COLO668 (cell line): Measurements from ENCODE around the gene HLA-DMA.

Experiments
- DNase-seq: peaks from one replicate; lab custom pipeline; 2025; ENCODE audit not compliant: unreplicated experiment; lab: John Stamatoyannopoulos, UW

HLA-DMA gene

DNA sequence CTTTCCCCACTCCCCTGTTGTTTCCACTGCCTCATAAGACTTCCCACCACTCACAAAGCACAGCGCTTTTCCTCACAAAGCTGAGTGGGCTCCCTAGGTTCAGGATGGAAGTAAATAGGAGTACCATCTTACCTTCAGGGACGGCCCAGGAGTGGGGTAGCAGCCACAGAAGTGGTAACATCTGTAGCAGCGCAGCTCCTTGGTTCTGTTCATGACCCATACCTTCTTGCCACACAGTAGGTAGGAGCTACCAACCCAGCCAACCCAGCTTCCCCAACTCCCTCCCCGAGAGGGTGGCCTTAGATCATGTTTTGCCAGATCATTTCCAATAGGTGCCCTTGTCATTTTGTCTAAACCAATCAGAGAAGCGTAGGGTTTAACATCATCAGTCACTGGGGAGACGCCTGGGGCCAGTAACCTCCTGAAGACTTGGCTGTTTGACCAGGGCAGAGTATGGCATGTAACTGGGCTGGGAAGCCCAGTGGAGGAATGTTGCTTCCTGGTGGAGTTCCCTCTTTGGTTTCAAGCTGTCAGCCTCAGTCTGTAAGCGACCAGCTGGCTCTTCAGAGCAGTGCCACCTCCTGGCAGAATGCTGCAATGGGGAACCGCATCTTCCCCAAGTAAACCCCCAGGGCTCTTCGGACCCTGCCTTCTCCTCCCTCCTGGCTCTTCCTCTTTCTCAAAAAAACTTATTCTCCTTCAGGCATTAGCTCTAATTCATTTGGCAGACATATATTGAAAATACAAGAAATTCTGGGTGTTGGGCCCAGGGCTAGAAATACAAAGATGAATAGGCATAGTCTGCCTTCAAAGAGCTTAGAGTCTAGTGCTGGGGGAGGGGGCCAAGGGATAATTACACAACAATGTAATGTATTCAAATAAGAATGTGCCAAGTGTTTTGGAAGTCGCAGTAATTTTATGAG is at the start of gene HLA-DMA:
Gene HLA-DMA (minus strand): TSS at position 281 of the 923 bp plus-strand sequence. CDS start 61 bp downstream, at position 220.
- peak; percentile 26 for DNase-seq

DNA sequence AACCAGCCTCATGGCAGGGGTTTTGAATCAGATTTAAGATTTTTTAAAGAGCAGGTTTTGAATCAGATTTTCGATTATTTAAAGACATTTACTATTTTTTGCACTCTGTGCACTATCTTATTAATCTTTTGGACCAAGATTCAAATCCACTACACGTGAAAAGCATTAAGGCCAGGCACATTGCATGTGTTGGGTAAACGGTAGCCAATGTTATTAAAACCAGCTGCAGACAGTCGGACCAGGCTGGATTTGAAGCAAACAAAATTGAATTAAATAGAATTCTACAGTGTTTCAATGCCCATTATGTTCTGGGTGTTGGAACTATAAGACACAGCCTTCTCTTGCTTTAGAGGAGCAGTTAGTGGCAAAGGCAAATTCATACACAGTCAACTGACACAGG is 48.8 kb upstream of the HLA-DMA start:
- no peak for DNase-seq

DNA sequence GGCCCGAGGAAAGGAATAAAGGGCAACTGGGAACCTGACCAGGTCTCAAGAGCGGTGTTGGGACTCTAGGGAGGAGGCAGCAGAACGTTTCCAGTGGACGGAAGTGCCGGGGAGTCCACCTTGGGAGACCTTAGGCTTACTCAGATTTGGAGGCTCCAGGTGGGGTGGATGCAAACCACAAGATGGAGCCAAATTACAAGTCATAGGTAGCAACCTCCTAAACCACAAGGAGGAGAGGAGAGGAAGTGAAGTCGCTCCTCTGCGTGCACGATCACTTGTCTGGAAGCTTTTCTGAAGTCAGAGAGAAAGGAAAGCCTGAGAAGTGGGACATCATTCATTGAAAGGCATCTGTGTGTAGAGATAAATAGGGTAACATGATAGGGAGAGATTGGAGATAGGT is 47.2 kb upstream of the HLA-DMA start:
- DNase-seq, result no peak

DNA sequence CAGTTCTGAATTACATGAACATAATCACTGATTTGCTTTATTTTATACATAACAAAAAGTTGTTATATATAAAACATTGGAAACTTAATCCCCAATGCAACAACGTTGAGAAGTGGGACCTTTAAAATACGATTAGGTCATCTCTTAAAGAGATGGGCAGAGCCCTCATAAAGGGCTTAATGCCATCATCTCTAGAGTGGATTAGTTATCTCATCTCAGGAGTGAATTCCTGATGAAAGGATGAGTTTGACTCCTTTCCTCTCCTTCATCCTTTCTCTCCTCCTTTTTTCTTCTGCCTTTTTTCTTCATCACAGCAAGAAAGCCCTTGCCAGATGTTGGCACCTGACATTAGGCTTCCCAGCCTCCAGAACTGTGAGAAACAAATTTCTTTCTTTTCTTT is 42.6 kb upstream of the HLA-DMA start:
- DNase-seq, result no peak

DNA sequence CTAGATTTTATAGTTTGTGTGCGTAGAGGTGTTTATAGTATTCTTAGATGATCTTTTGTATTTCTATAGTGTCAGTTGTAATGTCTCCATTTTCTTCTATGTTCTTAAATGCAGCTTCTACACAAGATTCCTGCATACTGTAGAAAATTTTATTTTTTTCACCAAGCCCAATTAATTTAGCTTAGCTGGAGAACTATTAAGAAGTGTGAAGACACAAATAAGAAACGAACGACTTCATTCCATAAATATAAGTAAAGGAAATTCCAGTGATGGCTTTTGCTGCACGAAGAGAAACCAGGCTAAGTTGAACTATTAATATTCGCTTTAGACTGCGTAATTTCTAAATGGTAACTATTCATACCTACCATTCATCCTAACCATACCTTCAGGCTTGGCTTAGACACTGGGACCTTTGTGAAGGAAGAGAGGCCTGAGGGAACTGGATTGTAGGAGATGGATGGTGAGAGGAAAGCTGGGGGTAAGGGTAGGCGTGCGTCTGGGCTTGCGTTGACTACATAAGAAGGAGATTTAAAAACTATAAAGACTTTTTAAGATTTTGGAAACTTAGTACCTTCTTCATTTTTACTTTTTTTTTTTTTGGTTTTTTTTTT is 40.6 kb upstream of the HLA-DMA start:
- no peak for DNase-seq

DNA sequence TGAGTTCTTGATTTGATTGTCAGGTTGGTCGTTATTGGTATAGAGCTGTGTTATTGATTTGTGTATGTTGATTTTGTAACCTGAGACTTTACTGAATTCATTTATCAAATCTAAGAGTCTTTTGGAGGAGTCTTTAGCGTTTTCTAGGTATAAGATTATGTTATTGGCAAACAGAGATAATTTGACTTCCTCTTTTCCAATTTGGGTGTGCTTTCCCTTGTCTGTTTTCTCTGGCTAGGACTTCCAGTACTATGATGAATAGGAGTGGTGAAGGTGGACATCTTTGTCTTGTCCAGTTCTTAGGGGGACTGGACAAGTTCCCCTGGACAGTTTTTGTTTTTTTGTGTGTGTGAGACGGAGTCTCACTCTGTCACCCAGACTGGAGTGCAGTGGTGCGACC is 39.1 kb upstream of the HLA-DMA start:
- no peak for DNase-seq

DNA sequence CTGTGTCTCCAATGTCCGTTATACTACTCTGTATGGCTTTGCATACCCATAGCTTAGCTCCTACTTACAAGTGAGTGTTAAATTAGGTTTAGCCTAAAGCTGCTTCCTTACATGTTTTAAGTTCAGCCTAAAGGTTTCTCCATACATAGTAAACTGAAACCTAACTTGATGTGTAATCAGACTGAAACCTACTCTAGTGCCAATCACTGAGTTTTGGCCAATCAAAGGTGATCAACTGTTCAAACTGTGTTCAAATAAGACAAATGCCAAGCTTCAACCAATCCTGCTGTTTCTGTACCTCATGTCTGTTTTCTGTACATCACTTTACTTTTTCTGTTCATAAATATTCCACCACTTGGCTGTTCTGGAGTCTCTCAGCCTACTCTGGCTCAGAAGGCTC is 36.5 kb upstream of the HLA-DMA start:
- DNase-seq, result no peak

DNA sequence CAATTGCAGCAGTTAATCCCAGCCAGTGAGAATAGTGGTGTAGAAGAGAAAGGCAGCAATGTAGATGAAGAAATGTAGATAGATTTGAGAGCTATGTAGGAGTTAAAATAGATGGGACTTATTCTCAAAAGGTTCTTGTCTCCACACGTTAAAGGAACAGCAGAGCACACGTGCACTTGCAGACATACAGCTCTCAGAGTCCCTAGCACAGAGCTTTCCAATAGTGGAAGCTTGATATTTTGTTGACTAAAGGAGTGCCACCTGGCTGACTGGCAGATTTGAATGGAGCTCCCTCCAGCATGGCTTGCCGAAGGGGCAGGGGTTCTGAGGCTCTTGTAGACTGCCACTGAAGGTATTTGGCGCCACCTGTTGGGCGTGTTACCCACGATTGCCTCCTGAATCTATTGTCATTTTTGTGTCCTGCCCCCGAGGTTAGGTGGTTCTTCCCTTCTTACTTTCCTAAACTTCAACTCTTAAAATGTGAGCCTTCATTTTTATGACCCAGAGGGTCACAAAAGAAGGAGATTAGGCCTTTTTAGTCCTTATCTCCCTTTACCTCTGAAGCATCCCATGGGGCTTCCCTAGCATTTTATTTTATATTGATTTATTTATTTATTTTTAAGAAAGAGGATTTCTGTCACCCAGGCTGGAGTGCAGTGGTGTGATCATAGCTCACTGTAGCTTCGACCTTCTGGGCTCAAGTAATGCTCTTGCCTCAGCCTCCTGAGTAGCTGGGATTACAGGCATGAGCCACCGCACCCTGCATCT is 31.9 kb upstream of the HLA-DMA start:
- DNase-seq, result peak; percentile 89

DNA sequence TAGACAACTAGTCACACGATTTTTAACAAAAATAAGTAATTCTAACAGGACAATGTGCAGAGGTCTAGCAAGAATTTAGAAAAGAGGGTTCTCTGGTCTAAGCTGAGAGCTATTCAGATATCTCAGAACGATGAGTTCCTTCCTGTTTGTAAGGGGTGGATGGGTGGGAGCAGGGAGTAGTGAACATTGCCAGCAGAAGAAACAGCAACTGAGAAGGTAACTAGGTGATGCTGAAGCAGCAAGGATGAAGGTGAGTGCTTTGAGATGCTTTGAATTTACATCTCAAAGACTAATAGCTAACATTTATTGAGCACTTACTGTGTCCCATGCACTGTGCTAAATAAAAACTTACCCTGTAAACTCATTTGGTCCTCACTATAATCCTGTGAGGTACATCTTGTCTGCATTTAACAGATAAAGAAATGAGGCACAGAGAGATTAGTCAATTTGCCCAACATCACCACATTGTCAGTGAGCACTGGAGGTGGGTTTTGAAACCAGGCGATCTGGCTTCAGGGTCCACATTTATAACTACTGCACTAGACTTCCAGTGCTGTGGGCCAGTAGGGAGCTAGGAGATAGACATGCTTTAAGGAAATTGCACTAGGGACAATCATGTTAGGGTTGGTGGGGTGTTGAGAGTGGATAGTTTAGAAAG is 31.2 kb upstream of the HLA-DMA start:
- no peak for DNase-seq

DNA sequence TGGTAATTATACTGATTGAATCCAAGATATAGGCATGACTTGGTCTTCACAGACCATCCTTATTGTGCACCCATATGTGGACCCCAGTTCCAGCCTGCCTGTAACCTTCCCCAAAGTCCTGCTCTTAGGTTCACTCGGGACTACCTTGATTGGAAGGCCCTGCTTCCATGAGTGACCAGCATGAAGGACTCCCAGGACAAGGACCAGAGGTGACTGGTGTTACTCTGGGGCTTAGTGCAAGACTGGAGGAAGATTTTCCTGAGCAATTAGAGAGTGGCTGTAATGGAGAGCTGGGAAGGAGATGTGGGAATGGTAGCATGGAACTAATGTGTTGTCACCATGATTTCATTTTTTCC is 30.6 kb upstream of the HLA-DMA start:
- DNase-seq, result no peak

DNA sequence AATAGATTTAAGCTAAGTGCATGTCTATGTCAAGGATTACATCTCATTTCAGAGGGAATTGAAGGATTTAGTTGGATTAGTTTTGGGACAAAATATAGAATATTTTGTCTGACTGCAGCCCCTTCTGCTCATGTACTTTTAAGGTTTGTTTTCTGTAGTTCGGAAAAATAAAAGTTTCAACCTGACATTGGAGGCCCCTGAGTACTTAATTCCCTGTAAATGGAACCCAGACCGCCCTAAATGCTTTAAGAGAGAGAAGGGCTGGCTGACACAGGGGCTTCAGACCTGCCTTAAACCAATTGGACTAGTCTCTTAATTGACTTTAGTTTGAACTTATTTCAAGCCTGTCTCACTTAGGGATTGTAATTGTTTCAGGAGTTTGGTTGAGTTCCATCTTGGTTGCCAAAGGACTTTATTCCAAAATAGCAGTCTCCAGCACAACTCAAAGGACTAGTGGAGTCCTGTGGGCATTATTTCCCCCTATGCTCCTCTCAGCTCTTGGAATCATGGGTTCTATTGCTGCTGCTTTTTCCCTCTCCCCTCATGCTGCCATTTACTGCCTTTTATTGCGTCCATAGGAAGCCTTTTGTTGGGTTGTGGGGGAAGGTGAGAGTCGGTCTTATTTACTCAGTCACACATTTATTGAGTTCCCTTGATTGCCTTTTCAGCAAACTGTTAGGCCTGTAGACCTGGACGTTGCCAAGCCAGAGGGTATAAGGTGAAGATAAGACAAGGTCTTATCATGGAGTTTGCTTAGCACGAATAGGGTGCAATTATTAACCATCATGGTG is 30.0 kb upstream of the HLA-DMA start:
- DNase-seq, result no peak

DNA sequence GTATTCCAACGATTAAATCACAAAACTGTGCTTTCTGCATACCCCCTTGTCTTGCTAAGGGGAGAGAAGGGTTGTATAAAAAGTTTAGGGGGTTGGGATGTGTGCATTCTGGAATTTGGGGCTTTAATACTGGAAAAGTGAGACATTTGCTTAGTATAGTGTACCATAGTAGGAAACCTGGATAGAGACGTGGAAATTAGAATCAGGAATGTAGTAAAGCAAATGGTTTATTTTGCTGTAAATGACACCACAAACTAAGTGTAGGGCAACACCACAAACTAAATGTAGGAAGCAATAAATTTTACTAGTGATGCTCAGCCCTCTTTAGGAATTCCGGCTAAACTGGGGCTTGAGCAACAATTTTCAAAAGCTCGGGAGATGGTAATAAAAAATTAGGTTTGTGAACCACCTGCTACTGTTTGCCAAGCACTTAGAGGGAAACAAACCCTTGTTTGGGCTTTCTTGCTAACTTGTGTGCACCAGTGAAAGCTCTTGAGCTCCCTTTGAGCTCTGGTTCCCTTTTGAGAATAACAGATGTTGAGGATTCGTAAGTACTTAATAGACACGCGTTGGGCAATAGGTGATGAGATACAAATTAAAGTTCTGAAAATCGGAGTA is 29.3 kb upstream of the HLA-DMA start:
- peak; percentile 6 for DNase-seq

DNA sequence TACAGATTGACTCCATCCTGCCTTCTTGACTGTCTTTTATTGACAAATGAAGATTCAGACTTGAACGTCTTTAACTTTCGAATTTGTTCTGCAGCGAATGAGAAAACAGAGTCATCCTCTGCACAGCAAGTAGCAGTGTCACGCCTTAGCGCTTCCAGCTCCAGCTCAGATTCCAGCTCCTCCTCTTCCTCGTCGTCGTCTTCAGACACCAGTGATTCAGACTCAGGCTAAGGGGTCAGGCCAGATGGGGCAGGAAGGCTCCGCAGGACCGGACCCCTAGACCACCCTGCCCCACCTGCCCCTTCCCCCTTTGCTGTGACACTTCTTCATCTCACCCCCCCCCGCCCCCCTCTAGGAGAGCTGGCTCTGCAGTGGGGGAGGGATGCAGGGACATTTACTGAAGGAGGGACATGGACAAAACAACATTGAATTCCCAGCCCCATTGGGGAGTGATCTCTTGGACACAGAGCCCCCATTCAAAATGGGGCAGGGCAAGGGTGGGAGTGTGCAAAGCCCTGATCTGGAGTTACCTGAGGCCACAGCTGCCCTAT is 27.7 kb upstream of the HLA-DMA start:
- DNase-seq, result no peak

DNA sequence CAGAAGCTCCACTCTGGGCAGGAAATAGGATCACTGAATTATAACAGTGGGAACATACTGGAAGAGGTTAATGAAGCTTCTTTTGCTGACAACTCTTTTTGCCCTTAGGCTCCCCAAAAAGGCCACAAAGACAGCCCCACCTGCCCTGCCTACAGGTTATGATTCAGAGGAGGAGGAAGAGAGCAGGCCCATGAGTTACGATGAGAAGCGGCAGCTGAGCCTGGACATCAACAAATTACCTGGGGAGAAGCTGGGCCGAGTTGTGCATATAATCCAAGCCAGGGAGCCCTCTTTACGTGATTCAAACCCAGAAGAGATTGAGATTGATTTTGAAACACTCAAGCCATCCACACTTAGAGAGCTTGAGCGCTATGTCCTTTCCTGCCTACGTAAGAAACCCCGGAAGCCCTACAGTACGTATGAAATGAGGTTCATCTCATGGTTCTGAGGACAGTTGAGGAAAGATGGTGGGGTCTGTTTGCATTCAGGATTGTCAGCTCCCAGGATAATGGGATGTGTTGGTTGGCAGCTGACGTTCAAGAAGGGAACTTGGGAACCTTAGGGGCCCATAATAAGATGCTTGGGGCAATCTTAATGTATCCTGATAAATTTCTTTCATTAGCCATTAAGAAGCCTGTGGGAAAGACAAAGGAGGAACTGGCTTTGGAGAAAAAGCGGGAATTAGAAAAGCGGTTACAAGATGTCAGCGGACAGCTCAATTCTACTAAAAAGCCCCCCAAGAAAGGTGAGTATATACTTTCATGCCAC is 27.0 kb upstream of the HLA-DMA start:
- no peak for DNase-seq

DNA sequence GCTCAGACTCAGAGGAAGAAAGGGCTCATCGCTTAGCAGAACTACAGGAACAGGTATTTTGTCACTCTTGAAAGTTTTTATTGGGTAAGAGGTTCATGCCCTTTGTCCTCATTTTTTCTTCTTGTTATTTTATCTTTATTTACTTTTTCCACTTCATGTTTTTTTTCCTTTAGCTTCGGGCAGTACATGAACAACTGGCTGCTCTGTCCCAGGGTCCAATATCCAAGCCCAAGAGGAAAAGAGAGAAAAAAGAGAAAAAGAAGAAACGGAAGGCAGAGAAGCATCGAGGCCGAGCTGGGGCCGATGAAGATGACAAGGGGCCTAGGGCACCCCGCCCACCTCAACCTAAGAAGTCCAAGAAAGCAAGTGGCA is 25.0 kb upstream of the HLA-DMA start:
- no peak for DNase-seq

DNA sequence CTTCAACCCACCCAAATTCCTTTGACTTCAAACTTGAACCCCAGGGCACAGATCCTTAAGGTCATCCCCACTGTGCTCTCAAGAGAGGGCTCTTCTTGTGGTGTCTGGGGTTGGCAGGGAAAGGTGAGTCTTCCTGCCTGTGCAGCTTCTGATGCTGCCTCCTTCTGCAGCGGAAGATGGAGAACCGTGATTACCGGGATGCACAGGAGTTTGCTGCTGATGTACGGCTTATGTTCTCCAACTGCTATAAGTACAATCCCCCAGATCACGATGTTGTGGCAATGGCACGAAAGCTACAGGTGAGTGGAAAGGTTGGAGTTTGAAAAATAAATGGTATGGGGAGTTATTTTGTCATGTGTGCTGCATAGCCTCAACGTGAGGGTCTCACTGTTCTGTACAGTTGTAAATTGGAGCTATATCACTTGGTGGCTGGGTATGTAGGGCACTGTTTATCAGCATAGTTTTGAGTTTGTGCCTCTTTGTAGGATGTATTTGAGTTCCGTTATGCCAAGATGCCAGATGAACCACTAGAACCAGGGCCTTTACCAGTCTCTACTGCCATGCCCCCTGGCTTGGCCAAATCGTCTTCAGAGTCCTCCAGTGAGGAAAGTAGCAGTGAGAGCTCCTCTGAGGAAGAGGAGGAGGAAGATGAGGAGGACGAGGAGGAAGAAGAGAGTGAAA is 24.5 kb upstream of the HLA-DMA start:
- DNase-seq, result no peak

DNA sequence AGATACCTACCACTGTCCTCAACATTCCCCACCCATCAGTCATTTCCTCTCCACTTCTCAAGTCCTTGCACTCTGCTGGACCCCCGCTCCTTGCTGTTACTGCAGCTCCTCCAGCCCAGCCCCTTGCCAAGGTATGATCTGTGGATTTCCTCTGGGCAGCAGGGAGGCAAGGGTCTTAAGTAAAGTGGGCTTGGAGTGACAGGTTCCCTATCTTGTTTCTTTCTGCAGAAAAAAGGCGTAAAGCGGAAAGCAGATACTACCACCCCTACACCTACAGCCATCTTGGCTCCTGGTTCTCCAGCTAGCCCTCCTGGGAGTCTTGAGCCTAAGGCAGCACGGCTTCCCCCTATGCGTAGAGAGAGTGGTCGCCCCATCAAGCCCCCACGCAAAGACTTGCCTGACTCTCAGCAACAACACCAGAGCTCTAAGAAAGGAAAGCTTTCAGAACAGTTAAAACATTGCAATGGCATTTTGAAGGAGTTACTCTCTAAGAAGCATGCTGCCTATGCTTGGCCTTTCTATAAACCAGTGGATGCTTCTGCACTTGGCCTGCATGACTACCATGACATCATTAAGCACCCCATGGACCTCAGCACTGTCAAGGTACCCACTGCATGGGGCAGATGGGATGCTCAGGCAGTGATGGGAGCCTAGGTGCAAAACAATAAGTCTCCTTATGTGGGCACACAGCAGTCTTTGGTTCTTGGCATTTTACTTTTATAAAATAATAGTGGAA is 23.6 kb upstream of the HLA-DMA start:
- no peak for DNase-seq

DNA sequence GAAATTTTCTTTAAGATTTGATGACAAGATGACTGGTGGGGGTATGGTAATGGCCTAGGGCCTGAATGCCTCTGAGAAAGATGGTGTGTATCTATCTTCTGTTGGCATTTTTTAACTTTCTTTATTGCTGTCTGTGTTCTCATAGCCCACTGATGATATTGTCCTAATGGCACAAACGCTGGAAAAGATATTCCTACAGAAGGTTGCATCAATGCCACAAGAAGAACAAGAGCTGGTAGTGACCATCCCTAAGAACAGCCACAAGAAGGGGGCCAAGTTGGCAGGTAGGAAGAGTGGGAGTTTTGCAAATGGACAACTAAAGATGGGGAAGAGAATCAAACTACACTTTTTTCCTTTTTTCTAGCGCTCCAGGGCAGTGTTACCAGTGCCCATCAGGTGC is 23.0 kb upstream of the HLA-DMA start:
- DNase-seq, result no peak
